ENCODE data around the gene NOXO1.

Gene NOXO1

GRCh38 chr16:1990351-1991134 lies 9.3 kb upstream of the NOXO1 start:
- Histone ChIP-seq H3K27me3 (replicated peaks) (peaks cover 21% of the 10 kb centered on the region), H3K27ac (no peak overlapping the region), H3K4me3 (ENCODE audit: low read depth, low read length) (no peak overlapping the region), H3K36me3 (replicated peaks) (peaks cover 14% of the 10 kb centered on the region)
- in situ Hi-C loops (cut with HindIII; ENCODE audit: low pct_ligation_motif_present, low sequenced_read_pairs) = no loop called here
- no peak for DNase-seq
- no peak for TF ChIP-seq CTCF (IDR thresholded peaks at IDR 0.05; ENCODE audit: low read depth, low read length, missing control alignments)

GRCh38 chr16:1990101-1990350 lies 8.8 kb upstream of the NOXO1 start:
- peaks cover 21% of the 10 kb centered on the region for H3K27me3 ChIP-seq (replicated peaks)
- TF ChIP-seq CTCF (IDR thresholded peaks at IDR 0.05; ENCODE audit: low read depth, low read length, missing control alignments) = no peak
- peaks cover 15% of the 10 kb centered on the region for H3K36me3 ChIP-seq (replicated peaks)
- no peak overlapping the region for H3K27ac ChIP-seq
- no peak overlapping the region for H3K4me3 ChIP-seq (ENCODE audit: low read depth, low read length)
- in situ Hi-C loops (cut with HindIII; ENCODE audit: low pct_ligation_motif_present, low sequenced_read_pairs) = no loop called here
- DNase-seq = no peak

GRCh38 chr16:1989209-1990100 lies 8.2 kb upstream of the NOXO1 start, which contains the start of gene SYNGR3:
Gene SYNGR3 (plus strand): TSS chr16:1989970. CDS start chr16:1990103, 133 bp downstream.
- H3K4me3 ChIP-seq (ENCODE audit: low read depth, low read length) = no peak within 1 kb of the TSS
- no peak within 1 kb of the TSS for H3K27ac ChIP-seq
- no peak for DNase-seq
- H3K36me3 ChIP-seq (replicated peaks) = peaks cover 15% of the 10 kb centered on the region
- H3K27me3 ChIP-seq (replicated peaks) = peaks cover 21% of the 10 kb centered on the region
- no peak for TF ChIP-seq CTCF (IDR thresholded peaks at IDR 0.05; ENCODE audit: low read depth, low read length, missing control alignments)
- in situ Hi-C loops (cut with HindIII; ENCODE audit: low pct_ligation_motif_present, low sequenced_read_pairs) = no loop called here

- no peak for DNase-seq
- H3K36me3 ChIP-seq (replicated peaks) = peaks cover 15% of the 10 kb centered on the region
- TF ChIP-seq CTCF (IDR thresholded peaks at IDR 0.05; ENCODE audit: low read depth, low read length, missing control alignments) = no peak
- H3K27ac ChIP-seq = no peak overlapping the region
- H3K27me3 ChIP-seq (replicated peaks) = peaks cover 24% of the 10 kb centered on the region
- H3K4me3 ChIP-seq (ENCODE audit: low read depth, low read length) = no peak overlapping the region
- in situ Hi-C loops (cut with HindIII; ENCODE audit: low pct_ligation_motif_present, low sequenced_read_pairs) = no loop called here
These were observed 5.9 kb upstream of the NOXO1 start for GRCh38 chr16:1987198-1987597.

- in situ Hi-C loops (cut with HindIII; ENCODE audit: low pct_ligation_motif_present, low sequenced_read_pairs) = no loop called here
- Histone ChIP-seq H3K36me3 (replicated peaks) (peaks cover 15% of the 10 kb centered on the region), H3K27ac (no peak overlapping the region), H3K27me3 (replicated peaks) (peaks cover 34% of the 10 kb centered on the region), H3K4me3 (ENCODE audit: low read depth, low read length) (peak overlapping the region; percentile 72)
- no peak for DNase-seq
- no peak for TF ChIP-seq CTCF (IDR thresholded peaks at IDR 0.05; ENCODE audit: low read depth, low read length, missing control alignments)
These were observed 4.3 kb upstream of the NOXO1 start for GRCh38 chr16:1985466-1986150.

All from brain microvascular endothelial cell (primary cell).